Posterior cingulate gyrus (tissue), 11 donors: ENCODE measurements around the gene GADD45A.
"Not testable (repeated sequence)": the region's sequence is repeated elsewhere in the genome, so short reads cannot be mapped to it uniquely, and the experiment has no call there.

ENCODE experiments used
- DNase-seq, 10 donors: peaks; one replicate each; pipeline versions ENCODE4 v3.0.0 to v3.0.0-alpha.2; 2020 to 2021; ENCODE audit warnings: mixed read lengths in 3 of 10
- intact Hi-C: fragments of 100-400 bp; cut with DNase I; formaldehyde crosslinking; loops from one replicate; pipeline ENCODE4 v1.15.1; 2023

GADD45A gene

GRCh38 chr1:67685067-67685557 lies at the start of gene GADD45A:
Gene GADD45A, plus strand, starts transcription at chr1:67685201. Its CDS starts 294 bp downstream, at chr1:67685495.
- peak; percentile 94 to 99 (median 97) for DNase-seq
- intact Hi-C loops, result loop anchor here (5.0 kb wide), 1 partner anchor 153 kb away; no protein-coding TSS in a partner anchor

DNA sequence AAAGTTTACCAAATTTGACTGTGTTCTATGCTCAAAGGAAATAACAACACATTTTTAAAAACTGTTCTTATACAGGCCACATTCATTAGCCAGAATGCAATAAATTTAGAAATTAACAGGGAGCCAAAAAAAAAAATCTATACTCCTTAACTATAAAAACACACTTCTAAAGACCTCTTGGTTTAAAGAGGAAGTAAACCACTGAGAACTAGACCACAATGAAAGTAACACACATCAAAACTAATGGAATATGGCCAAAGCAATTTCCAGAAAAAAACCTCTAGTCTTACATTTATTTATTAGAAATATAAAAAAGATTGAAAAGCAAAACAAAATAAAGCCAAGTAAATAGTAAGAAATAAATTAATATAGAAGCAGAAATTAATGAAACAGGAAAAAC lies 48.9 kb upstream of the GADD45A start:
- no peak for DNase-seq
- intact Hi-C loops, result no loop called here

DNA sequence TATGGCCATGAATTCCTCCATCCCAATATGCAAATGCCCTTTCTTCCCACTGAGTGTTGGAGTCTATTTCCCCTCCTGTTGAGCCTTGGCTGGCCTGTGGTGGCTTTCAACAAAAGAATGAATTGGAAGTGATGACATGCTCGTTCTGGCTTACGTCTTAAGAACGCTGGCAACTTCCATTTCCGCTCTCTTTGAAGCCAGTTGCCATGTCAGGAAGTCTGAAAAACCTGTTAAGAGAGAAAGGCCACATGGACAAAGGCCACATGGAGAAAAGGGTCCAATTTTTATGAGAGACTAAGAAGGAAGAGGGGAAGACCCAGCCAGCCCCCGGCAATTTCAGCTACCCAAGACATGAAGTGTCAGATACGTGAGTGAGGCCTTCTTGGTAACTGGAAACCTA lies 45.6 kb upstream of the GADD45A start:
- intact Hi-C loops, result no loop called here
- DNase-seq, result no peak

DNA sequence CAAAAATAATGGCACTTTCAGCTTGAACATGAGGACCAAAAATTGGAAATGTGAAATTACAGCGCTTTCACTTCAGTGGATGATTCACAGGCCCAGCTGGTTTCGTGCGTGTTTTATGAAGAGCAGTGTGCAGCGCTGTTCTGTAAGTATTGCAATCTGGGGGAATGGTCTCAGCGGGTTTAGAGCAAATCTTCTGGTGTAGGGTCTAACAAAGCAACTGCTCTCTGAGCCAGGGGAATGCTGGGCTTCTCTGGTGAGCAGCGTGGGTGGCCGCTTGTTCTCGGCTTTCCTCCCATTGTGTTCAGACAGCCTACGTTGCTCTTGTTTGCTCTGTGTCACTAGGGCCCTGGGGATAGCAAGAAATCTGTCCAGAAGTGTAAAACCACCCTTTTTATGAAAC lies 42.4 kb upstream of the GADD45A start:
- no peak for DNase-seq
- intact Hi-C loops, result no loop called here

GRCh38 chr1:67644566-67644965 lies 40.4 kb upstream of the GADD45A start:
- intact Hi-C loops, result no loop called here
- no peak for DNase-seq

- intact Hi-C loops, result no loop called here
- no peak for DNase-seq
Measured at GRCh38 chr1:67645495-67646144, 39.4 kb upstream of the GADD45A start.

DNA sequence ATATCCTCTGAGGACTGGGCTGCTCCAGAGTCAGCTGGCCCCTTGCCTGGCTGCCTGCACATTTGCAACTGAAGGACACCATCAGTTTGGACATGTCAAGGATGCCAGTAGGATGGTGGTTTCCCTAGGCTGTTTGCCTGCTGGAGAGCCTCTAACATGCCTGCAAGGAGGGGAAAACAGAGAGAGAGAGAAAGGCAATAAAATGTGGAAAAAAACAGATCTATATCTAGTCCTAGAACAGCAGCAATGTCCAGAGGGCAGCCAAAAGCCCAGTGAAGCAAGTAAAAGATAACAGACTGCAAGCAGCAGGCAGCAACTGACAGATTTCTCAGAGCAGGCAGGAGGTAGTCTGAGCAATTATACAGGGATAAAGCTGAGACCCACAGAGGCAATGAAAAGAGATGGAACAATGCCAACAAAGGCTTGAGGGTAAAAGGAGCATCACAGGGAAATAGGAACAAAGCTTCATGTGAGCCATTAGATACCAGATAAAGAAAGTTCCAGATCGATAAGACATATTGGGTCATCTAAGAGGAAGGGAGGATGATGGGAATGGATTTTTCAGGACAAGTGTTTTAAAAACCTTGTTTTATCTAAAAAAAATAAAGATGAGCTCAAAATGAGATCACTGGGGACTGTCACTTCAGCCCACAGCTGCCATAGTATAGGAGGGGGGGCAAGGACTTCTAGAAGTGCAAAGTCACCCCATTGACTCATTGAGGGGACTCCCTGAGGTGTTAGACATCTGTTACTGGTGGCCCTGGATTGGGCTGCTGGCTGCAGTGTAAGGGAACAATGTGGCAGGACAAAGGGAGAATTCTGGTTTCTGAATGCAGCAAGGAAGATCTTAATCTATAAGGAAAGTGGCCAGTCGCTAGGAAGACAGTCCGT lies 38.6 kb upstream of the GADD45A start:
- no peak for DNase-seq
- intact Hi-C loops, result no loop called here

DNA sequence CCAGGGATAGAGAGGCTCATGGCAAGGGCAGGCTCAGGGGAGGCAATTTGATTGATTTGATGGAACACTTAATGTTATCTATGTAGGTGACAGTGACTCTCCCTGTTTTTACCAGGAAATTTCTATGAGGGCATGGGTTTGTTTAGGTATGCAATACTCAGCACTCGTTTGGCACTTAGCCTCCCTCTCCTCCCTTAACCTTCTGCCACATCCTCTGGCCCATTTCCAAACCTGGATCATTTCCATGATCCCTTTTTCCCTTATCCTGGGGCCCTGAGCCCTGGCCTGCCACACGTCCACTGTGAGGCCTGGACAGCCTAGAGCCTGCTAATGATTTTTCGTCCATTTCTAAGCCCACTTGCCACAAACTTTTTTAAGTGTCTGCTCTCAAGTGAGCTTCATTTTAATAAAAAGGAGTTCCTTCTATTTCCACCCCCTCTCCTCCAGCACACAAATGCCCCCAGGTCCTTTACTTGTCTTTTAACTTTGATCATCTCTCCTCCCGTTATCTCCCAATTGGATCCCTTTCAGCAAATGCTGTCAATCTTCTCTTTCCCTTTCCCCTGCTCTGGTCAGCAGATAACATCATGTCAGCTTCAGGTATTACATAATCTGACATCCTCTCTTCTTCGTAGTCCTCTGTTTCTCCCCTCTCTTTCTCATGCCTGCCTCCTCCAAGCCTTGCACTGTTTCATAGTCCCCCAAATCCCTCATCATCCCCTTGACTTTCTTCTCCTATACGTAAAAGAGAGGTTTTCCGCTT lies 37.8 kb upstream of the GADD45A start:
- no peak for DNase-seq

DNA sequence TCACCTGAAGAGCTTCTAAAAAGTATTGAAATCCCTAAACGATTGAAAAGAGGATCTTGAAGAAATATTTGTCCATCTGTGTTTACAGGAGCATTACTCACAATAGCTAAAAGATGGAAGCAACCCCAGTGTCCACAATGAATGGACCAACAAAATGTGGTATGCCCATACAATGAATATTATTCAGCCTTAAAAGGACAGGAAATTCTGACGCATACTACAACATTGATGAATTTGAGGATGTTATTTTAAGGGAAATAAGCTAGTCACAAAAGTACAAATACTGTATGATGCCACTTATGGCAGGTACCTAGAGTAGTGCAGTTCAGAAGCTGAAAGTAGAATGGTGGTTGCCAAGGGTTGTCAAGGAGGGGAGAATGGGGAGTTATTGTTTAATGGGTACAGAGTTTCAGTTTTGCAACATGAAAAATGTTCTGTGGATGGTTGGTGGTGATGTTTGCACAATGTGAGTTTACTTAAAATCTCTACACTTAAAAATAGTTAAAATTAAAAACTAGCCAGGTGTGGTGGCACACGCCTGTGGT lies 37.1 kb upstream of the GADD45A start:
- intact Hi-C loops, result no loop called here
- DNase-seq, result no peak

More for the DNA sequence above, 37.8 kb upstream of the GADD45A start:
- intact Hi-C loops, result no loop called here

GRCh38 chr1:67648582-67649326 lies 36.2 kb upstream of the GADD45A start:
- no peak for DNase-seq
- intact Hi-C loops, result no loop called here

- intact Hi-C loops, result no loop called here
- DNase-seq, result no peak
Measured at GRCh38 chr1:67650061-67650460, 34.9 kb upstream of the GADD45A start.

- DNase-seq, result no peak
- intact Hi-C loops, result no loop called here
Measured at GRCh38 chr1:67651031-67651430, 34.0 kb upstream of the GADD45A start.

DNA sequence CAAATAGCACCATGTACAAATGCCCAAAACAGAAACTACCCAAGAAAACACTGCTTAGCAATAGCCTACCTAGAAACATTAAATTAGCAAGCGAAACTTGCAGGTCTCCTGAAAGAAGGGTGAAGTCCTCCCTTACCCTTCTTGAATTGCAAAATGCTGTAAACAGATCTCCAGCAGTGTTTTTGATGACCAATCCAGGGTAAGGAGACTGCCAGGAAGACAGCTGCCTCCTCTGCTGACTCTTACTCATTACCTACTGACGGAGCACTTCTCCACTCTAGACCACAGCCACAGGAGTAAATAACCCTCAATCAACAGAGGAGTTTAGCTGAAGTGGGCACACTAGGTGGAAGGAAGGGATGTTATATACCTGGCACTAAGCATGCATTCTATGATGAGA lies 32.2 kb upstream of the GADD45A start:
- intact Hi-C loops, result no loop called here
- DNase-seq, result no peak

DNA sequence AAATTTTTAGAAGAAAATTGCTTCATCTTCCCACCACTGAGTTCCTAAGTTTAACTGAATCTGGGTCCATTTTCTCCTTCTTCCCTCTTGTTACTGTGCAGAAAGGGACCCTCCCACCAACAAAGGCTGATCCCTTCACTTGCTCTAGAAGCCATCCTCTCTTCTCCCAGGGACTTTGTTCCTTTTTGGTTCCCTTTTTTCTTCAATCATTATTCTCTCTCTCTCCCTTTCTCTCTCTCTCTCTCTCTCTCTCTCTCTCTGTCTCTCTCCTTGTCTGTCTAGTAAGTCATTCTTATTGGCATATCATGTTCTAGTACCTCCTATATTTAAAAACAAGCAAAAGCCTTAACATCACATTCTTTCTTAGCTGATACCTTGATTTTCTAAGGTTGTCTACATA lies 31.7 kb upstream of the GADD45A start:
- DNase-seq, result no peak
- intact Hi-C loops, result no loop called here

DNA sequence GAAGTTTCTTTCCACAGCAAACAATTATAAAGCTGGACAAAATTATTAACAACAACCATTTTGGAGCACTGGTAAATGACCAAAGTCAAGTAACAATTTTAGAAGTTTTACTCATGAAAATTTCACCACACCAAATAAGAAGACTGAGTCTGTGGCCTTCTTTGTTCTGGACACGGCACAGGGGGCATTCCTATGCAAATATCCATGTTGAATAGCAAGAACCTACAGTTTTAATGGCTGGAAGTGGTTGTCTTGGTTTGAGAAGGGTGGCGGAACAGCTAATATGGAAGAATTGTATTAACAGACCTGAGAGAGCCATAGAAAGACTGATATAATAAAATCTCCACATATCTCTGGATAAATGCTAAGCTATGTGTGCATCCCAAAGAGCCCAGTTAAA lies 29.4 kb upstream of the GADD45A start:
- intact Hi-C loops, result no loop called here
- DNase-seq, result no peak

DNA sequence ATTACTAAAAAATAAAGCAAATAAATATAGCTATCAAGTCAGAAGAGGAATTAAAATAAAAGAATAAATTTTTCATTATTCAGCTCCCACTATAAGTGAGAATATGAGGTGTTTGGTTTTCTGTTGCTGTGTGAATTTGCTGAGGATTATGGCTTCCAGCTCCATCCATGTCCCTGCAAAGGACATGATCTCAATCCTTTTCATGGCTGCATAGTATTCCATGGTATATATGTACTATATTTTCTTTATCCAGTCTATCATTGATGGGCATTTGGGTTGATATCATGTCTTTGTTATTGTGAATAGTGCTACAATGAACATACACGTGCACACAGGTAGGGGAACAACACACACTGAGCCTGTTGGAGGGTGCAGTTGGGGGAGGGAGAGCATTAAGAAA lies 27.8 kb upstream of the GADD45A start:
- DNase-seq, intact Hi-C loops: not testable (repeated sequence)

- intact Hi-C loops, result no loop called here
- DNase-seq, result no peak
Measured at GRCh38 chr1:67659229-67659628, 25.8 kb upstream of the GADD45A start.

GRCh38 chr1:67662884-67663283 lies 22.1 kb upstream of the GADD45A start:
- intact Hi-C loops, result no loop called here

GRCh38 chr1:67664048-67664447 lies 21.0 kb upstream of the GADD45A start:
- intact Hi-C loops, result no loop called here
- DNase-seq, result no peak

More at GRCh38 chr1:67662884-67663283, 22.1 kb upstream of the GADD45A start:
- DNase-seq, result no peak

GRCh38 chr1:67665307-67665706 lies 19.7 kb upstream of the GADD45A start:
- intact Hi-C loops, DNase-seq: not testable (repeated sequence)
